Right lobe of liver (tissue), 6 donors: ENCODE results near the gene LPCAT1. TPM values are rescaled to one million over a fixed set of nuclear protein-coding genes. Genes with fewer than 3 reads are reported as not detected.

ENCODE experiments used
- ATAC-seq, 4 donors: fragments of 200-7000 bp; cut with Tn5 transposase; one replicate each; pipeline ENCODE4 v1.9.1; 2020; ENCODE audit warnings: mild to moderate bottlenecking in 4 of 4, moderate library complexity in 4 of 4
- DNase-seq, 3 donors: peaks; one replicate each; pipeline ENCODE4 v3.0.0-alpha.2; 2020
- H3K27ac ChIP-seq, 3 donors: fragments of 200-600 bp; one replicate each; pipeline ENCODE4 v1.8.0; 2022
- H3K27me3 ChIP-seq, 2 donors: fragments of 200-600 bp; one replicate each; pipeline ENCODE4 v1.8.0; 2022
- H3K36me3 ChIP-seq, 4 donors: fragments of 200-600 bp; sonication (generic) in 1 of 4; one replicate each; pipeline versions ENCODE4 v1.5.1 to v1.8.0; 2017 to 2022; ENCODE audit warnings: control low read depth in 1 of 4
- H3K4me1 ChIP-seq, 4 donors: fragments of 200-600 bp; sonication (generic) in 1 of 4; one replicate each; pipeline versions ENCODE4 v1.5.1 to v1.8.0; 2017 to 2022; ENCODE audit warnings: control low read depth in 1 of 4
- H3K4me3 ChIP-seq, 3 donors: fragments of 200-600 bp; one replicate each; pipeline ENCODE4 v1.8.0; 2022
- H3K9me3 ChIP-seq, 4 donors: fragments of 200-600 bp; sonication (generic) in 1 of 4; one replicate each; pipeline versions ENCODE4 v1.5.1 to v1.8.0; 2017 to 2022; ENCODE audit warnings: control low read depth in 1 of 4
- CTCF ChIP-seq, 4 donors: fragments of 200-600 bp in 3 of 4; fragments of 450-650 bp in 1 of 4; IDR thresholded peaks; one replicate each; pipeline versions ENCODE4 v1.5.1 to v1.8.0; 2016 to 2022; ENCODE audit warnings: antibody characterized with exemption in 4 of 4, mild to moderate bottlenecking in 2 of 4
- POLR2A ChIP-seq: fragments of 450-650 bp; IDR thresholded peaks from one replicate; pipeline ENCODE4 v1.6.1; 2017; ENCODE audit warnings: antibody characterized with exemption, mild to moderate bottlenecking
- WGBS: methylation state at CpG from one replicate; pipeline ENCODE4 v1.1.6; 2018; ENCODE audit warnings: low coverage, low lambda C conversion rate; ENCODE audit not compliant: insufficient coverage; ENCODE audit errors: missing lambda C conversion rate; 5-methylcytosine and 5-hydroxymethylcytosine counted together
- intact Hi-C, 2 donors: fragments of 100-400 bp; cut with DNase I; formaldehyde crosslinking; loops; one replicate each; pipeline versions ENCODE4 v1.11.2 to v1.14.1; 2022
- total RNA-seq, 6 experiments: library from RNA; depleted of rRNA in 2 of 6; stranded (reverse); fragments of >200 nt in 2 of 6; fragmentation: NEBNext Ultra II Directional in 3 of 6; extraction: Animal tissue kit (Norgen Biotek cat#: 25700) in 3 of 6; gene quantifications; one replicate each; pipeline versions ENCODE4 v1.1.0 to v1.2.4, GENCODE V29; 2016 to 2023
- donor health status: DM: no; HTN: yes; CAD: no.
- donor health status: DM: no; HTN: no; CAD: no.
- donor health status: DM: no; HTN: no; CAD: no.
- donor health status: DM: no; HTN: yes; CAD: no.
- donor health status: DM: no; HTN: yes; CAD: no.

LPCAT1 gene
- total RNA-seq, 6 experiments from 2014 or later: 6.9 to 38.6 (median 13.1) TPM

- Histone ChIP-seq H3K27ac (no peak overlapping the region), H3K4me1 (peaks cover 0 to 9% (median 0%) of the 10 kb centered on the region in 4 donors), H3K9me3 (no peaks in the 10 kb centered on the region), H3K27me3 (peaks cover 10 to 26% of the 10 kb centered on the region in 2 donors), H3K4me3 (no peak overlapping the region), H3K36me3 (no peaks in the 10 kb centered on the region)
- TF ChIP-seq CTCF (IDR thresholded peaks at IDR 0.05) (no peak), POLR2A (no peak)
- intact Hi-C loops: no loop called here
- ATAC-seq: no peak
- DNase-seq: peak in 1 of 3 donors; percentile 26
- 93% methylated on average over 2 of the region's 15 CpGs for WGBS
These were observed 79.8 kb downstream of the LPCAT1 start for GRCh38 chr5:1443991-1444360.

DNA sequence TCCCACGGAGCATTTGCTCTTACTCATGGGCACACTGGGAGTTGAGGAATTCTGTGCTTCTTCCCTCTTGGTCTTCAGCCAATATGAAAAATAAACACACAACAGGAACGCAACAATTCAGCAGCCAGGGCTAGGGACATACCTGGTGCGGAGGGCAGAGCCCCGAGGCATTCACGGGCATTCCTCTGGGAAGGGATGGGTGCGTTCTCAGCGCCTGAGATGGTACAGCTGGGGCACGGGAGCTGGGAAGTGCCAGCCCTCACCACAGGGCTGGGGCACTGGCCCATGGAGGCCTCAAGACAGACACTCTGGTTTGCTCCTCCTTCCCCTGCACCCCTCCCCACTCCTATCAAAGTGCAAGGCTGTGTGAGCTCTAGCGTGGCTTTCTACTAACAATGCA lies 80.6 kb downstream of the LPCAT1 start:
- peaks cover 10 to 26% of the 10 kb centered on the region in 2 donors for H3K27me3 ChIP-seq
- peaks cover 0 to 9% (median 0%) of the 10 kb centered on the region in 4 donors for H3K4me1 ChIP-seq
- ATAC-seq: no peak
- 46% methylated on average over 7 of the region's 9 CpGs for WGBS
- TF ChIP-seq CTCF (IDR thresholded peaks at IDR 0.05): no peak
- H3K27ac ChIP-seq: no peak overlapping the region
- intact Hi-C loops: no loop called here
- DNase-seq: peak in 1 of 3 donors; percentile 31
- H3K4me3 ChIP-seq: no peak overlapping the region
- no peaks in the 10 kb centered on the region for H3K36me3 ChIP-seq
- no peaks in the 10 kb centered on the region for H3K9me3 ChIP-seq

GRCh38 chr5:1442222-1443145 lies 81.3 kb downstream of the LPCAT1 start:
- Histone ChIP-seq H3K27ac (no peak overlapping the region), H3K9me3 (no peaks in the 10 kb centered on the region), H3K4me3 (no peak overlapping the region), H3K36me3 (no peaks in the 10 kb centered on the region), H3K27me3 (peaks cover 10 to 26% of the 10 kb centered on the region in 2 donors), H3K4me1 (peaks cover 0 to 9% (median 0%) of the 10 kb centered on the region in 4 donors)
- ATAC-seq: no peak
- intact Hi-C loops: no loop called here
- 57% methylated on average over 9 of the region's 36 CpGs for WGBS
- TF ChIP-seq POLR2A (no peak), CTCF (IDR thresholded peaks at IDR 0.05) (no peak)
- peak in 1 of 3 donors; percentile 45 for DNase-seq

DNA sequence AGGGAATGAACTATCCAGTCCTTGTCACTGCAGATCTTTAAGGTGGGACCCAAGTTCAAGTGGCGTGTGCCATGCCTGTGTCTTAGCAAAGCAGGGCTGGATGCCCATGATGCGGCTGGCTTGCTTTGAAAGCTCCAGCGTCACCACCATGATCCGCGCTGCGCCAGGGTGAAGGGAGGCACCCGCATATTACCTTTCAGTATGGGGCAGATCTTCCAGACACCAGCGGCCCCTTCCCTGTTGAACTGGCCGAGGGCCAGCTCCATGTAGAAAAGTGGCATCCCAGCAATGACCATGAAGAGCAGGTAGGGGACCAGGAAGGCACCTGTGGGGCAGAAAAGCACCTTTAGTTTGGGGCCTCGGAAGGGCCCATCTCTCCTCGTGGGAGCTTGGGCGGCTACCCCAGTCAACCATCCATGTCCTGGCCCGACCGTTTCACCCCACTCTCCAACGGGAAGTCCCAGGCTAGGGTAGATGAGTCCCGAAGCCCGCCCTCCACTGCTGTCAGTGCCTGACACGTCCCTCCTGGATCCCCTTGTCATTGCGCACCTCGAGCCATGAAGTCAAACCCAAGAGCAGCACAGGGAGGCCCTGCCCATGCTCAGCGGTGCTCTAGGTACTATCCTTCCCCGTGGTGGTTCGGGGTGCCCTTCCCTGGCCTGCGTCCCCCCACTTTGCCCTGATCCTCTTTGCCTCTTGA lies 82.4 kb downstream of the LPCAT1 start:
- 60% methylated on average over 1 of the region's 24 CpGs for WGBS
- intact Hi-C loops: no loop called here
- TF ChIP-seq POLR2A (no peak), CTCF (IDR thresholded peaks at IDR 0.05) (no peak)
- no peaks in the 10 kb centered on the region for H3K36me3 ChIP-seq
- peak in 1 of 3 donors; percentile 39 for DNase-seq
- no peak overlapping the region for H3K27ac ChIP-seq
- ATAC-seq: no peak
- H3K27me3 ChIP-seq: peaks cover 10 to 26% of the 10 kb centered on the region in 2 donors
- no peaks in the 10 kb centered on the region for H3K9me3 ChIP-seq
- peaks cover 0 to 9% (median 0%) of the 10 kb centered on the region in 4 donors for H3K4me1 ChIP-seq
- H3K4me3 ChIP-seq: no peak overlapping the region
